Loucy (cell line): Measurements from ENCODE around the gene ARHGAP36.

Experiments used
- H2AFZ ChIP-seq: fragments of 200-600 bp; sonication (generic); 2 replicates; pipeline ENCODE4 v1.6.0; 2016; ENCODE audit warnings: antibody characterized with exemption, mild to moderate bottlenecking, low read length, moderate library complexity
- H3F3A ChIP-seq: fragments of 200-600 bp; 2 replicates; pipeline ENCODE4 v1.6.0; 2016; ENCODE audit warnings: antibody characterized with exemption, low read depth, mild to moderate bottlenecking
- H3K27me3 ChIP-seq: fragments of 200-600 bp; sonication (generic); 2 replicates; pipeline ENCODE4 v1.6.1; 2014; ENCODE audit warnings: low read length, mild to moderate bottlenecking; ENCODE audit not compliant: insufficient read depth, poor library complexity, severe bottlenecking
- H3K36me3 ChIP-seq: fragments of 200-600 bp; sonication (generic); 2 replicates; pipeline ENCODE4 v1.6.1; 2016; ENCODE audit warnings: low read length; ENCODE audit not compliant: insufficient read depth
- H3K4me1 ChIP-seq: fragments of 200-600 bp; sonication (generic); 2 replicates; pipeline ENCODE4 v1.5.1; 2014; ENCODE audit warnings: low read length, mild to moderate bottlenecking; ENCODE audit not compliant: insufficient read depth, poor library complexity, severe bottlenecking
- H3K4me2 ChIP-seq: fragments of 200-600 bp; sonication (generic); 2 replicates; pipeline ENCODE4 v1.6.0; 2014; ENCODE audit warnings: antibody characterized with exemption, low read length, low read depth, mild to moderate bottlenecking; ENCODE audit not compliant: poor library complexity, severe bottlenecking
- H3K4me3 ChIP-seq: fragments of 200-600 bp; sonication (generic); 2 replicates; pipeline ENCODE4 v1.5.1; 2014; ENCODE audit warnings: low read length, mild to moderate bottlenecking, mixed read lengths; ENCODE audit not compliant: poor library complexity, severe bottlenecking
- H3K79me2 ChIP-seq: fragments of 200-600 bp; sonication (generic); 2 replicates; pipeline ENCODE4 v1.6.1; 2014; ENCODE audit warnings: low read length; ENCODE audit not compliant: insufficient read depth
- H3K9ac ChIP-seq: fragments of 200-600 bp; sonication (generic); 2 replicates; pipeline ENCODE4 v1.6.0; 2014; ENCODE audit warnings: mild to moderate bottlenecking, low read depth, low read length, moderate library complexity; ENCODE audit not compliant: poor library complexity, severe bottlenecking
- H3K9me2 ChIP-seq: fragments of 200-600 bp; sonication (generic); replicated peaks from 2 replicates; pipeline ENCODE4 v1.6.1; 2016; ENCODE audit warnings: low read depth, low read length, mixed read lengths
- H3K9me3 ChIP-seq: fragments of 200-600 bp; sonication (generic); 2 replicates; pipeline ENCODE4 v1.6.1; 2014; ENCODE audit warnings: mild to moderate bottlenecking, antibody characterized with exemption, low read length, low read depth; ENCODE audit not compliant: insufficient read depth
- H4K20me1 ChIP-seq: fragments of 200-600 bp; sonication (generic); 2 replicates; pipeline ENCODE4 v1.6.0; 2014; ENCODE audit warnings: antibody characterized with exemption, low read length, mild to moderate bottlenecking; ENCODE audit not compliant: insufficient read depth, poor library complexity, severe bottlenecking
- EZH2phosphoT487 ChIP-seq: fragments of 200-600 bp; IDR thresholded peaks from 2 replicates; pipeline ENCODE4 v1.6.1; 2018; ENCODE audit warnings: antibody characterized with exemption, mild to moderate bottlenecking, moderate library complexity, borderline replicate concordance
- TF ChIP-seq, protein P1 (sequence below): fragments of 200-600 bp; sonication (generic); conservative IDR thresholded peaks from 2 replicates; pipeline ENCODE4 v1.5.1; 2014; ENCODE audit warnings: mild to moderate bottlenecking, antibody characterized with exemption, low read length

Gene ARHGAP36, protein sequence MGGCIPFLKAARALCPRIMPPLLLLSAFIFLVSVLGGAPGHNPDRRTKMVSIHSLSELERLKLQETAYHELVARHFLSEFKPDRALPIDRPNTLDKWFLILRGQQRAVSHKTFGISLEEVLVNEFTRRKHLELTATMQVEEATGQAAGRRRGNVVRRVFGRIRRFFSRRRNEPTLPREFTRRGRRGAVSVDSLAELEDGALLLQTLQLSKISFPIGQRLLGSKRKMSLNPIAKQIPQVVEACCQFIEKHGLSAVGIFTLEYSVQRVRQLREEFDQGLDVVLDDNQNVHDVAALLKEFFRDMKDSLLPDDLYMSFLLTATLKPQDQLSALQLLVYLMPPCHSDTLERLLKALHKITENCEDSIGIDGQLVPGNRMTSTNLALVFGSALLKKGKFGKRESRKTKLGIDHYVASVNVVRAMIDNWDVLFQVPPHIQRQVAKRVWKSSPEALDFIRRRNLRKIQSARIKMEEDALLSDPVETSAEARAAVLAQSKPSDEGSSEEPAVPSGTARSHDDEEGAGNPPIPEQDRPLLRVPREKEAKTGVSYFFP

GRCh38 chrX:131058136-131058868 is at the start of gene ARHGAP36:
TSS of gene ARHGAP36 (plus strand) at chrX:131058346. CDS start at chrX:131081666, 23,320 bp downstream.
- H3K79me2 ChIP-seq: no peaks in the 10 kb centered on the region
- H3K4me3 ChIP-seq: no peak within 1 kb of the TSS
- no peaks in the 10 kb centered on the region for H3K36me3 ChIP-seq
- H3F3A ChIP-seq: no peaks in the 10 kb centered on the region
- H3K4me2 ChIP-seq: no peak within 1 kb of the TSS
- TF ChIP-seq, protein P1, sequence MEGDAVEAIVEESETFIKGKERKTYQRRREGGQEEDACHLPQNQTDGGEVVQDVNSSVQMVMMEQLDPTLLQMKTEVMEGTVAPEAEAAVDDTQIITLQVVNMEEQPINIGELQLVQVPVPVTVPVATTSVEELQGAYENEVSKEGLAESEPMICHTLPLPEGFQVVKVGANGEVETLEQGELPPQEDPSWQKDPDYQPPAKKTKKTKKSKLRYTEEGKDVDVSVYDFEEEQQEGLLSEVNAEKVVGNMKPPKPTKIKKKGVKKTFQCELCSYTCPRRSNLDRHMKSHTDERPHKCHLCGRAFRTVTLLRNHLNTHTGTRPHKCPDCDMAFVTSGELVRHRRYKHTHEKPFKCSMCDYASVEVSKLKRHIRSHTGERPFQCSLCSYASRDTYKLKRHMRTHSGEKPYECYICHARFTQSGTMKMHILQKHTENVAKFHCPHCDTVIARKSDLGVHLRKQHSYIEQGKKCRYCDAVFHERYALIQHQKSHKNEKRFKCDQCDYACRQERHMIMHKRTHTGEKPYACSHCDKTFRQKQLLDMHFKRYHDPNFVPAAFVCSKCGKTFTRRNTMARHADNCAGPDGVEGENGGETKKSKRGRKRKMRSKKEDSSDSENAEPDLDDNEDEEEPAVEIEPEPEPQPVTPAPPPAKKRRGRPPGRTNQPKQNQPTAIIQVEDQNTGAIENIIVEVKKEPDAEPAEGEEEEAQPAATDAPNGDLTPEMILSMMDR: no peak
- no peak for TF ChIP-seq EZH2phosphoT487
- H4K20me1 ChIP-seq: no peaks in the 10 kb centered on the region
- no peaks in the 10 kb centered on the region for H3K4me1 ChIP-seq
- no peak within 1 kb of the TSS for H2AFZ ChIP-seq
- no peaks in the 10 kb centered on the region for H3K9me3 ChIP-seq
- H3K27me3 ChIP-seq: no peaks in the 10 kb centered on the region
- H3K9ac ChIP-seq: no peak within 1 kb of the TSS
- no peaks in the 10 kb centered on the region for H3K9me2 ChIP-seq

- H3K4me3 ChIP-seq: no peak overlapping the region
- no peaks in the 10 kb centered on the region for H3K27me3 ChIP-seq
Observed at GRCh38 chrX:131010186-131010585, 48.0 kb upstream of the ARHGAP36 start.

GRCh38 chrX:131025336-131025735 is 32.8 kb upstream of the ARHGAP36 start:
- Histone ChIP-seq H3K9ac (no peak overlapping the region), H3K4me2 (no peak overlapping the region), H3K27me3 (no peaks in the 10 kb centered on the region), H3K4me1 (no peaks in the 10 kb centered on the region), H3K4me3 (no peak overlapping the region), H3K79me2 (no peaks in the 10 kb centered on the region), H3K9me3 (no peaks in the 10 kb centered on the region), H4K20me1 (no peaks in the 10 kb centered on the region), H3K36me3 (no peaks in the 10 kb centered on the region), H2AFZ (no peak overlapping the region), H3F3A (no peaks in the 10 kb centered on the region), H3K9me2 (no peaks in the 10 kb centered on the region)
- TF ChIP-seq, protein P1: no peak
- TF ChIP-seq EZH2phosphoT487: no peak

More at GRCh38 chrX:131010186-131010585, 48.0 kb upstream of the ARHGAP36 start:
- Histone ChIP-seq H3K9me3 (no peaks in the 10 kb centered on the region), H3F3A (no peaks in the 10 kb centered on the region), H3K9me2 (no peaks in the 10 kb centered on the region), H3K79me2 (no peaks in the 10 kb centered on the region), H3K36me3 (no peaks in the 10 kb centered on the region), H3K4me2 (no peak overlapping the region), H2AFZ (no peak overlapping the region), H3K9ac (no peak overlapping the region), H3K4me1 (no peaks in the 10 kb centered on the region), H4K20me1 (no peaks in the 10 kb centered on the region)
- no peak for TF ChIP-seq EZH2phosphoT487
- TF ChIP-seq, protein P1: no peak
